ENCODE data around the gene TUBB4B. TPM values are rescaled to one million over a fixed set of nuclear protein-coding genes. Genes with fewer than 3 reads are reported as not detected.

TUBB4B gene
- polyA plus RNA-seq, 1 of the 3 experiments (the other 2 are of a cell fraction): 508 TPM

DNA sequence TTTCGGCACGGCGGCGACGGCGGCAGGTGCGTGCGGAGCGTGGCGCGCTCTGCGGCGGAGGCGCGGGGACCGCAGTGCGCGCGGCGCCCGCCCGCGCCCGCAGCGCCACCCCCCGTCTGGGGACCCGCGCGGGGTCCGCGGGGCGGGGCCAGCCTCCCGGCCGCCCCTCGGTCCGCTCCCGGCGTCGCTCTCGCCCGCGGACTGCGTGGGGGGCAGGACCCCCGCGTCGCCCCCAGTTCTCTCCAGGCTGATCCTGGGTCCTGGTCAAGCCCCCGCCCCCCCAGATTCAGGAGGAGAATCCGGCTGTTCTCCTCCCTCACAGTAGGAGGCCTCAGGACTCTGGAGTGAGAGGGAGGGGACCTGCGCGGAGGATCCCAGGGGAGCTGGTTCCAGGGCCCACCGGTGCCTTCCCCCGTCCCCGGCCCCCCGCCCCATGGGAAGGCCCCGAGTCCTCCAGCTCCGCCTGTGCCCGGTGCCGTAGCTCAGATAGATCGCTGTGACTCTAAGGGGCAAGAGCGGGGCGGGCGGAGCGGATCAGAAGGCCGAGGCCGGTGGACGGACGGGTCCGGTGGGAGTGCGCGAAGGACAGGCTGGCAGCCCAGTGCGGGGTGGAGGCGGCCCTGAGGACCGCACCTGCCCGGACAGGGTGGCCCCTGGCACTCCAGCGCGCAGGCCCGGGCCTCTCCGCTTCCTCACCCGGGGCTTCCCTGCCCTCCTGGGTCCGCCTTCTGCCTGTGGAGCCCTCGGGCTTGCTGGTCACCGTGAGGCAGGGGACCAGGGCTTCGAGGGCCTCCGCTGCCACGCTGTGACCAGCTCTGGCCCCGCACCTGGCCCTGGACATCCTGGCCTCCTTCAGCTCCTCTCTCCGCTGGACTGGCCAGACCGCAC lies 18.7 kb upstream of the TUBB4B start, which contains the start of gene RNF208:
Gene RNF208 (minus strand): TSS at position 51 of the 888 bp plus-strand sequence. CDS start 1,028 bp downstream, outside the sequence.
- Histone ChIP-seq H4K20me1 (ENCODE audit: insufficient read depth) (no peaks in the 10 kb centered on the region), H3K9ac (peak within 1 kb of the TSS; percentile 49), H3K27me3 (ENCODE audit: insufficient read depth) (no peaks in the 10 kb centered on the region), H3K4me3 (ENCODE audit: low read depth in 2 of 2, low read length in 1 of 2) (peak within 1 kb of the TSS; percentile 56; a peak in 3 of 4 replicates), H2AFZ (ENCODE audit: low read depth) (0 out of 2 replicates have a peak within 1 kb of the TSS, but pooled peaks have one; percentile 46), H3K27ac (ENCODE audit: low read depth in 2 of 2, low read length in 1 of 2) (peak within 1 kb of the TSS; percentile 15 to 76; a peak in 2 of 4 replicates), H3K4me2 (peak within 1 kb of the TSS; percentile 99), H3F3A (replicated peaks; ENCODE audit: insufficient read depth) (peaks cover 16% of the 10 kb centered on the region), H3K4me1 (ENCODE audit: control insufficient read depth in 1 of 2, insufficient read depth in 2 of 2, low read depth in 1 of 2, low read length in 1 of 2) (peaks cover 5 to 33% of the 10 kb centered on the region in 2 experiments; a peak in 1 of 4 replicates), H3K9me2 (no peaks in the 10 kb centered on the region), H3K79me2 (ENCODE audit: insufficient read depth) (no peaks in the 10 kb centered on the region), H3K9me3 (no peaks in the 10 kb centered on the region), H3K36me3 (replicated peaks in 1 of 2; ENCODE audit: control insufficient read depth in 1 of 2, insufficient read depth in 2 of 2, low read length in 1 of 2) (no peaks in the 10 kb centered on the region)
- ChIA-PET POLR2A (interaction anchor here (0.8 to 3.4 kb wide), 8 partner anchors 18 to 136 kb away, joined by 3 to 18 read pairs (median 4); partner anchors contain the start of genes ANAPC2, MAN1B1, NDOR1 and SSNA1), CTCF (interaction anchor here (0.6 to 7.7 kb wide), 9 partner anchors 14 to 176 kb away, joined by 3 to 95 read pairs (median 3); partner anchors contain the start of genes NELFB, NPDC1 and TPRN)
- DNase-seq: peak; percentile 80
- TF ChIP-seq JUND (IDR thresholded peaks at IDR 0.05) (no peak), RAD21 (IDR thresholded peaks at IDR 0.05; ENCODE audit: low read length) (no peak), SIN3A (IDR thresholded peaks at IDR 0.05; ENCODE audit: borderline replicate concordance, low read depth, low read length) (no peak), FOXM1 (IDR thresholded peaks at IDR 0.05; ENCODE audit: low read depth) (no peak), RCOR1 (IDR thresholded peaks at IDR 0.05; ENCODE audit: low read length) (no peak), ELF1 (IDR thresholded peaks at IDR 0.05) (no peak), RFX5 (IDR thresholded peaks at IDR 0.05; ENCODE audit: low read length) (no peak), GATA2 (CRISPR knock-in tag; IDR thresholded peaks at IDR 0.05) (no peak), TEAD4 (IDR thresholded peaks at IDR 0.05; ENCODE audit: borderline replicate concordance, insufficient read depth) (no peak), EP300 (IDR thresholded peaks at IDR 0.05; ENCODE audit: borderline replicate concordance in 1 of 2, low read depth in 1 of 2, low read length in 1 of 2) (no peak), RXRA (IDR thresholded peaks at IDR 0.05; ENCODE audit: borderline replicate concordance, low read depth) (no peak), TAF1 (IDR thresholded peaks at IDR 0.05; ENCODE audit: borderline replicate concordance, low read depth, low read length) (no peak), POLR2AphosphoS5 (IDR thresholded peaks at IDR 0.05; ENCODE audit: low read depth, low read length) (no peak), FOSL2 (IDR thresholded peaks at IDR 0.05; ENCODE audit: borderline replicate concordance, low read depth) (no peak), EZH2phosphoT487 (IDR thresholded peaks at IDR 0.05; ENCODE audit: borderline replicate concordance, low read depth) (no peak)
- TF ChIP-seq, protein P1, sequence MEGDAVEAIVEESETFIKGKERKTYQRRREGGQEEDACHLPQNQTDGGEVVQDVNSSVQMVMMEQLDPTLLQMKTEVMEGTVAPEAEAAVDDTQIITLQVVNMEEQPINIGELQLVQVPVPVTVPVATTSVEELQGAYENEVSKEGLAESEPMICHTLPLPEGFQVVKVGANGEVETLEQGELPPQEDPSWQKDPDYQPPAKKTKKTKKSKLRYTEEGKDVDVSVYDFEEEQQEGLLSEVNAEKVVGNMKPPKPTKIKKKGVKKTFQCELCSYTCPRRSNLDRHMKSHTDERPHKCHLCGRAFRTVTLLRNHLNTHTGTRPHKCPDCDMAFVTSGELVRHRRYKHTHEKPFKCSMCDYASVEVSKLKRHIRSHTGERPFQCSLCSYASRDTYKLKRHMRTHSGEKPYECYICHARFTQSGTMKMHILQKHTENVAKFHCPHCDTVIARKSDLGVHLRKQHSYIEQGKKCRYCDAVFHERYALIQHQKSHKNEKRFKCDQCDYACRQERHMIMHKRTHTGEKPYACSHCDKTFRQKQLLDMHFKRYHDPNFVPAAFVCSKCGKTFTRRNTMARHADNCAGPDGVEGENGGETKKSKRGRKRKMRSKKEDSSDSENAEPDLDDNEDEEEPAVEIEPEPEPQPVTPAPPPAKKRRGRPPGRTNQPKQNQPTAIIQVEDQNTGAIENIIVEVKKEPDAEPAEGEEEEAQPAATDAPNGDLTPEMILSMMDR (IDR thresholded peaks at IDR 0.05): no peak
- TF ChIP-seq, protein P2, sequence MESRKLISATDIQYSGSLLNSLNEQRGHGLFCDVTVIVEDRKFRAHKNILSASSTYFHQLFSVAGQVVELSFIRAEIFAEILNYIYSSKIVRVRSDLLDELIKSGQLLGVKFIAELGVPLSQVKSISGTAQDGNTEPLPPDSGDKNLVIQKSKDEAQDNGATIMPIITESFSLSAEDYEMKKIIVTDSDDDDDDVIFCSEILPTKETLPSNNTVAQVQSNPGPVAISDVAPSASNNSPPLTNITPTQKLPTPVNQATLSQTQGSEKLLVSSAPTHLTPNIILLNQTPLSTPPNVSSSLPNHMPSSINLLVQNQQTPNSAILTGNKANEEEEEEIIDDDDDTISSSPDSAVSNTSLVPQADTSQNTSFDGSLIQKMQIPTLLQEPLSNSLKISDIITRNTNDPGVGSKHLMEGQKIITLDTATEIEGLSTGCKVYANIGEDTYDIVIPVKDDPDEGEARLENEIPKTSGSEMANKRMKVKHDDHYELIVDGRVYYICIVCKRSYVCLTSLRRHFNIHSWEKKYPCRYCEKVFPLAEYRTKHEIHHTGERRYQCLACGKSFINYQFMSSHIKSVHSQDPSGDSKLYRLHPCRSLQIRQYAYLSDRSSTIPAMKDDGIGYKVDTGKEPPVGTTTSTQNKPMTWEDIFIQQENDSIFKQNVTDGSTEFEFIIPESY (IDR thresholded peaks at IDR 0.05; ENCODE audit: borderline replicate concordance, low read depth): no peak
- TF ChIP-seq, protein P3, sequence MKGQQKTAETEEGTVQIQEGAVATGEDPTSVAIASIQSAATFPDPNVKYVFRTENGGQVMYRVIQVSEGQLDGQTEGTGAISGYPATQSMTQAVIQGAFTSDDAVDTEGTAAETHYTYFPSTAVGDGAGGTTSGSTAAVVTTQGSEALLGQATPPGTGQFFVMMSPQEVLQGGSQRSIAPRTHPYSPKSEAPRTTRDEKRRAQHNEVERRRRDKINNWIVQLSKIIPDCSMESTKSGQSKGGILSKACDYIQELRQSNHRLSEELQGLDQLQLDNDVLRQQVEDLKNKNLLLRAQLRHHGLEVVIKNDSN (IDR thresholded peaks at IDR 0.05; ENCODE audit: borderline replicate concordance, low read depth): no peak
- 23% methylated on average over 6 of the region's 88 CpGs for WGBS (ENCODE audit: low lambda C conversion rate)

Measured in SK-N-SH (cell line).